ENCODE data around the gene PODNL1.

Gene PODNL1

GRCh38 chr19:13984186-13984585 is 46.0 kb upstream of the PODNL1 start:
- TF ChIP-seq CTCF (conservative IDR thresholded peaks at IDR 0.05; ENCODE audit: low read depth, low read length), result no peak
- DNase-seq (ENCODE audit: low read depth), result no peak
- no peak overlapping the region for H3K4me3 ChIP-seq (ENCODE audit: low read depth, low read length)

- TF ChIP-seq CTCF (conservative IDR thresholded peaks at IDR 0.05; ENCODE audit: low read depth, low read length), result no peak
- no peak overlapping the region for H3K4me3 ChIP-seq (ENCODE audit: low read depth, low read length)
- no peak for DNase-seq (ENCODE audit: low read depth)
Observed at GRCh38 chr19:13983213-13983889, 45.1 kb upstream of the PODNL1 start.

GRCh38 chr19:13982773-13983172 is 44.6 kb upstream of the PODNL1 start:
- DNase-seq (ENCODE audit: low read depth), result no peak
- no peak overlapping the region for H3K4me3 ChIP-seq (ENCODE audit: low read depth, low read length)
- no peak for TF ChIP-seq CTCF (conservative IDR thresholded peaks at IDR 0.05; ENCODE audit: low read depth, low read length)

- no peak for DNase-seq (ENCODE audit: low read depth)
- no peak overlapping the region for H3K4me3 ChIP-seq (ENCODE audit: low read depth, low read length)
- no peak for TF ChIP-seq CTCF (conservative IDR thresholded peaks at IDR 0.05; ENCODE audit: low read depth, low read length)
Observed at GRCh38 chr19:13981988-13982501, 43.8 kb upstream of the PODNL1 start.

GRCh38 chr19:13981467-13981866 is 43.2 kb upstream of the PODNL1 start:
- no peak for TF ChIP-seq CTCF (conservative IDR thresholded peaks at IDR 0.05; ENCODE audit: low read depth, low read length)
- no peak for DNase-seq (ENCODE audit: low read depth)
- H3K4me3 ChIP-seq (ENCODE audit: low read depth, low read length), result no peak overlapping the region

- no peak for DNase-seq (ENCODE audit: low read depth)
- no peak overlapping the region for H3K4me3 ChIP-seq (ENCODE audit: low read depth, low read length)
- TF ChIP-seq CTCF (conservative IDR thresholded peaks at IDR 0.05; ENCODE audit: low read depth, low read length), result no peak
Observed at GRCh38 chr19:13981021-13981420, 42.8 kb upstream of the PODNL1 start.

GRCh38 chr19:13980340-13980739 is 42.1 kb upstream of the PODNL1 start:
- no peak overlapping the region for H3K4me3 ChIP-seq (ENCODE audit: low read depth, low read length)
- no peak for TF ChIP-seq CTCF (conservative IDR thresholded peaks at IDR 0.05; ENCODE audit: low read depth, low read length)
- DNase-seq (ENCODE audit: low read depth), result no peak
